Heart left ventricle (tissue), 16 donors: ENCODE measurements around the gene RNF126. TPM values are rescaled to one million over a fixed set of nuclear protein-coding genes. Genes with fewer than 3 reads are reported as not detected.

Source experiments
- ATAC-seq, 4 donors: fragments of 200-7000 bp; cut with Tn5 transposase; one replicate each; pipeline ENCODE4 v1.9.1; 2020 to 2022; ENCODE audit warnings: moderate library complexity in 4 of 4, mild to moderate bottlenecking in 3 of 4, moderate number of reproducible peaks in 1 of 4
- DNase-seq, 5 donors: peaks; one replicate each; pipeline ENCODE4 v3.0.0-alpha.2; 2020
- H3K27ac ChIP-seq, 12 donors: fragments of 200-600 bp; sonication (generic) in 4 of 12; one replicate each; pipeline versions ENCODE4 v1.5.0 to v1.8.0; 2016 to 2022; ENCODE audit warnings: mild to moderate bottlenecking in 2 of 12
- H3K27me3 ChIP-seq, 9 donors: fragments of 200-600 bp; sonication (generic) in 2 of 9; one replicate each; pipeline versions ENCODE4 v1.5.1 to v1.8.0; 2016 to 2022; ENCODE audit warnings: mild to moderate bottlenecking in 3 of 9
- H3K36me3 ChIP-seq, 9 donors: fragments of 200-600 bp; sonication (generic) in 2 of 9; one replicate each; pipeline versions ENCODE4 v1.5.0 to v1.8.0; 2018 to 2022; ENCODE audit warnings: mild to moderate bottlenecking in 2 of 9
- H3K4me1 ChIP-seq, 12 donors: fragments of 200-600 bp; sonication (generic) in 4 of 12; one replicate each; pipeline versions ENCODE4 v1.5.0 to v1.8.0; 2016 to 2022; ENCODE audit warnings: mild to moderate bottlenecking in 3 of 12
- H3K4me3 ChIP-seq, 12 donors: fragments of 200-600 bp; sonication (generic) in 4 of 12; one replicate each; pipeline versions ENCODE4 v1.5.0 to v1.8.0; 2017 to 2022; ENCODE audit warnings: mild to moderate bottlenecking in 9 of 12, moderate library complexity in 4 of 12
- H3K9me3 ChIP-seq, 12 donors: fragments of 200-600 bp; sonication (generic) in 4 of 12; one replicate each; pipeline versions ENCODE4 v1.5.0 to v1.8.0; 2016 to 2022; ENCODE audit warnings: mild to moderate bottlenecking in 1 of 12
- POLR2A ChIP-seq, 2 donors: fragments of 450-650 bp; IDR thresholded peaks; one replicate each; pipeline ENCODE4 v1.6.1; 2017; ENCODE audit warnings: antibody characterized with exemption in 2 of 2, mild to moderate bottlenecking in 2 of 2, moderate library complexity in 2 of 2
- WGBS, 4 donors: extraction: QIAGEN DNeasy Blood & Tissue Kit in 2 of 4; methylation state at CpG; one replicate each; pipeline versions ENCODE4 v1.1.5 to v1.1.7; 2013 to 2018; 5-methylcytosine and 5-hydroxymethylcytosine counted together
- intact Hi-C, 10 donors: fragments of 100-400 bp; cut with DNase I; formaldehyde crosslinking; loops; one replicate each; pipeline versions ENCODE4 v1.11.1 to v1.14.2; 2022
- polyA plus RNA-seq, 2 donors: library from polyadenylated mRNA; stranded (reverse); fragments of 200-250 nt; gene quantifications; one replicate each; pipeline ENCODE4 v1.2.3, GENCODE V29; 2013
- total RNA-seq, 9 donors: library from RNA; depleted of rRNA in 2 of 9; stranded (reverse); fragments of >200 nt in 2 of 9; fragmentation: NEBNext Ultra II Directional in 3 of 9; extraction: Animal tissue kit (Norgen Biotek cat#: 25700) in 3 of 9; gene quantifications; one replicate each; pipeline versions ENCODE4 v1.1.0 to v1.2.4, GENCODE V29; 2016 to 2023
- TF ChIP-seq, protein P1 (sequence below), 12 donors: fragments of 200-600 bp; sonication (generic) in 4 of 12; IDR thresholded peaks; one replicate each; pipeline versions ENCODE4 v1.5.0 to v1.8.0; 2018 to 2022; ENCODE audit warnings: antibody characterized with exemption in 12 of 12, mild to moderate bottlenecking in 5 of 12
- donor health status: ischemic (EF 13 %, LVEDD 7.1; RV severe dilation, severe dysfunction).
- donor health status: healthy with polysubstance abuse.
- donor health status: DM: no; HTN: yes; CAD: no.
- donor health status: DM: no; HTN: no; CAD: no.
- donor health status: ischemic (EF 25% LVEDD 6.9; RV normal size, moderate dysfunction).
- donor health status: ischemic (EF 25% LVEDD 5.7; RV mildly dilated, moderate dysfunction).
- donor health status: healthy.
- donor health status: DM: yes; HTN: yes; CAD: no.
- donor health status: ischemic (EF 35%, LVEDD 5.7; RV mildly dilated, moderate dysfunction).
- donor health status: nonischemic (EF 11% LVEDD 7.7; RV severe dilation, severe dysfunction).
- donor health status: DM: yes; HTN: yes; CAD: no.
- donor health status: PGD.
- donor health status: ischemic (EF 29% LVEDD 5.4; RV normal size, mild dysfunction).
- donor health status: nonischemic (EF 23%, LVEDD 6.1; RV moderate dilation, normal function).

RNF126 gene
- total and polyA plus RNA-seq, 11 donors = 21.6 to 105 (median 29.4) TPM

- no peaks in the 10 kb centered on the region for H3K27me3 ChIP-seq
- peak in 2 of 5 donors; percentile 22 to 50 for DNase-seq
- H3K9me3 ChIP-seq = no peaks in the 10 kb centered on the region
- intact Hi-C loops = no loop called here
- TF ChIP-seq, protein P1, sequence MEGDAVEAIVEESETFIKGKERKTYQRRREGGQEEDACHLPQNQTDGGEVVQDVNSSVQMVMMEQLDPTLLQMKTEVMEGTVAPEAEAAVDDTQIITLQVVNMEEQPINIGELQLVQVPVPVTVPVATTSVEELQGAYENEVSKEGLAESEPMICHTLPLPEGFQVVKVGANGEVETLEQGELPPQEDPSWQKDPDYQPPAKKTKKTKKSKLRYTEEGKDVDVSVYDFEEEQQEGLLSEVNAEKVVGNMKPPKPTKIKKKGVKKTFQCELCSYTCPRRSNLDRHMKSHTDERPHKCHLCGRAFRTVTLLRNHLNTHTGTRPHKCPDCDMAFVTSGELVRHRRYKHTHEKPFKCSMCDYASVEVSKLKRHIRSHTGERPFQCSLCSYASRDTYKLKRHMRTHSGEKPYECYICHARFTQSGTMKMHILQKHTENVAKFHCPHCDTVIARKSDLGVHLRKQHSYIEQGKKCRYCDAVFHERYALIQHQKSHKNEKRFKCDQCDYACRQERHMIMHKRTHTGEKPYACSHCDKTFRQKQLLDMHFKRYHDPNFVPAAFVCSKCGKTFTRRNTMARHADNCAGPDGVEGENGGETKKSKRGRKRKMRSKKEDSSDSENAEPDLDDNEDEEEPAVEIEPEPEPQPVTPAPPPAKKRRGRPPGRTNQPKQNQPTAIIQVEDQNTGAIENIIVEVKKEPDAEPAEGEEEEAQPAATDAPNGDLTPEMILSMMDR (IDR thresholded peaks at IDR 0.05) = no peak
- no peak for TF ChIP-seq POLR2A (IDR thresholded peaks at IDR 0.05)
- no peak for ATAC-seq
- H3K4me1 ChIP-seq = no peaks in the 10 kb centered on the region
- WGBS, 4 donors = 92 to 94% (median 93%) methylated on average over 52 of the region's 52 CpGs
- H3K36me3 ChIP-seq = peaks cover 0 to 77% (median 58%) of the 10 kb centered on the region in 9 donors
- no peak overlapping the region for H3K27ac ChIP-seq
- H3K4me3 ChIP-seq = no peak overlapping the region
Observed at GRCh38 chr19:647566-648284, 15.3 kb downstream of the RNF126 start.

DNA sequence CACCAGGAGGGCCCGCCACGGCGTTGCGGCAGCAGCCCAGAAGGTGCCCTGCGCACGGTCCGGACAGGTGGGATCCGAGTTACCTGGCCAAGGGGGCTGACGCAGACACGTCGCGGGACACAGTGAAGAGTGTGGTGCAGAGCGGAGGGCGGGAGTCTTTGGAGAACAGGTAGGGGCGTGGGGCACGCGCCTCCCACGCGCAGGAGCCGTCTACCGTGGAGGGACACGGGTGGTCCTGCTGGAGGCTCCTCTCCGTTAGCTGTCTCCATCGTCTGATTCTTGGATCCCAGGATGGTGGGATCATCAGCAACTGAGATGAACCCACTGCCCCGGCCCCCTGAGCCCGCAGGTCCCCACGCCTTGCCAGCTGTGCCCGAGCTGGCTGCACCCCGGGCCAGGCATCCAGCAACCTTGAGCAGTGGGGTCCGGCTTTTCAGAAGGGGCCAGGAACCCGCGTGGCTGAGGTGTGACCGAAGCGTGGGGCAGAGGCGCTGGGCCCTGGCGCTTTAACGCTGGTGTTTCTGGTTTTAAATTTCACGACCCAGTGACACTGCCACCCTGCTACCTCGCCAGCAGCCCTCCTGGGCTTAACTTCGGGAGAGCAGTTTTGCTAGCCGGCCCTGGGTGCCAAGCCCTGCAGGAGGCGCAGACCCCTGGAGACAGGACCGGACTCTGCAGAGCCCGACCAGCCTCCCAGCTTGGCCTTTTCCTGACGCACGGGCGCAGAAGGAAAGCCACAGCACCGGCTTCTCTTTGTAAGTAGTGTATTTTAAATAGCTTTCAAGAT, 16.0 kb downstream of the RNF126 start:
- Histone ChIP-seq H3K36me3 (peaks cover 0 to 70% (median 52%) of the 10 kb centered on the region in 9 donors), H3K27me3 (no peaks in the 10 kb centered on the region), H3K4me3 (no peak overlapping the region), H3K4me1 (no peaks in the 10 kb centered on the region), H3K9me3 (no peaks in the 10 kb centered on the region), H3K27ac (no peak overlapping the region)
- intact Hi-C loops = no loop called here
- no peak for ATAC-seq
- TF ChIP-seq POLR2A (IDR thresholded peaks at IDR 0.05) = no peak
- TF ChIP-seq, protein P1 (IDR thresholded peaks at IDR 0.05) = no peak
- WGBS, 4 donors = 93 to 95% (median 94%) methylated on average over 39 to 48 of the region's 48 CpGs
- no peak for DNase-seq

- DNase-seq (no peak), ATAC-seq (no peak)
- 93 to 95% (median 94%) methylated on average over 35 to 62 of the region's 62 CpGs for WGBS, 4 donors
- Histone ChIP-seq H3K27ac (no peak overlapping the region), H3K9me3 (no peaks in the 10 kb centered on the region), H3K27me3 (no peaks in the 10 kb centered on the region), H3K36me3 (peaks cover 0 to 62% (median 43%) of the 10 kb centered on the region in 9 donors), H3K4me3 (no peak overlapping the region), H3K4me1 (no peaks in the 10 kb centered on the region)
- intact Hi-C loops = no loop called here
- no peak for TF ChIP-seq POLR2A (IDR thresholded peaks at IDR 0.05)
- TF ChIP-seq, protein P1 (IDR thresholded peaks at IDR 0.05) = no peak
Observed at GRCh38 chr19:645912-646778, 16.9 kb downstream of the RNF126 start.
